Choroid plexus epithelial cell (primary cell): ENCODE results near the gene MAPKBP1.

Experiments
- DNase-seq: peaks from one replicate; pipeline ENCODE4 v3.0.0-alpha.2; 2010; ENCODE audit warnings: low read depth
- H3K4me3 ChIP-seq: 2 replicates; pipeline ENCODE4 v1.5.1; 2011; ENCODE audit warnings: low read depth, mild to moderate bottlenecking, control low read depth, low read length, moderate library complexity
- TF ChIP-seq, protein P1 (sequence below): conservative IDR thresholded peaks from 2 replicates; pipeline ENCODE4 v1.5.1; 2011; ENCODE audit warnings: low read depth, mild to moderate bottlenecking, control low read depth, inconsistent platforms, low read length, moderate library complexity

Gene MAPKBP1

GRCh38 chr15:41788262-41788661 lies 14.0 kb downstream of the MAPKBP1 start:
- no peak overlapping the region for H3K4me3 ChIP-seq
- no peak for DNase-seq
- TF ChIP-seq, protein P1, sequence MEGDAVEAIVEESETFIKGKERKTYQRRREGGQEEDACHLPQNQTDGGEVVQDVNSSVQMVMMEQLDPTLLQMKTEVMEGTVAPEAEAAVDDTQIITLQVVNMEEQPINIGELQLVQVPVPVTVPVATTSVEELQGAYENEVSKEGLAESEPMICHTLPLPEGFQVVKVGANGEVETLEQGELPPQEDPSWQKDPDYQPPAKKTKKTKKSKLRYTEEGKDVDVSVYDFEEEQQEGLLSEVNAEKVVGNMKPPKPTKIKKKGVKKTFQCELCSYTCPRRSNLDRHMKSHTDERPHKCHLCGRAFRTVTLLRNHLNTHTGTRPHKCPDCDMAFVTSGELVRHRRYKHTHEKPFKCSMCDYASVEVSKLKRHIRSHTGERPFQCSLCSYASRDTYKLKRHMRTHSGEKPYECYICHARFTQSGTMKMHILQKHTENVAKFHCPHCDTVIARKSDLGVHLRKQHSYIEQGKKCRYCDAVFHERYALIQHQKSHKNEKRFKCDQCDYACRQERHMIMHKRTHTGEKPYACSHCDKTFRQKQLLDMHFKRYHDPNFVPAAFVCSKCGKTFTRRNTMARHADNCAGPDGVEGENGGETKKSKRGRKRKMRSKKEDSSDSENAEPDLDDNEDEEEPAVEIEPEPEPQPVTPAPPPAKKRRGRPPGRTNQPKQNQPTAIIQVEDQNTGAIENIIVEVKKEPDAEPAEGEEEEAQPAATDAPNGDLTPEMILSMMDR: no peak

DNA sequence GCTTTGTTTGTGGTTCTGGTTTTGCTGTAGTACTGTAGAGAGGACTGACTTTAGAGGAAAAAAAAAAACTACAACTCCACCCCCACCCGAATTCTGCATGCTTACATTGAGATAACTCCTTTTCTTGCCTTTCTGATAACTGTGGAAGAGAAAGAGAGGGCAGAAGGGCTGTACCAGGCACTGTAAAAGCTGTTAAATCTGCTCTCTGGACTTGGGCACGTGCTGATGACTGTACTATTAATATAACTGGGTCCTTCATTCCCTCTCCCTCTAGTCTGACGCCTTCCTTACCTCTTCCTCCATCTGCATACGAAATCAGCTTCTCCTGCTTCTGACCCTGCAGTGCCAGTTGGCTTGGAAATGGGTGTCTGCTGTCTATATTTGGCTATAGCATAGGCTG lies 15.0 kb downstream of the MAPKBP1 start:
- no peak for DNase-seq
- H3K4me3 ChIP-seq: no peak overlapping the region
- TF ChIP-seq, protein P1: no peak

DNA sequence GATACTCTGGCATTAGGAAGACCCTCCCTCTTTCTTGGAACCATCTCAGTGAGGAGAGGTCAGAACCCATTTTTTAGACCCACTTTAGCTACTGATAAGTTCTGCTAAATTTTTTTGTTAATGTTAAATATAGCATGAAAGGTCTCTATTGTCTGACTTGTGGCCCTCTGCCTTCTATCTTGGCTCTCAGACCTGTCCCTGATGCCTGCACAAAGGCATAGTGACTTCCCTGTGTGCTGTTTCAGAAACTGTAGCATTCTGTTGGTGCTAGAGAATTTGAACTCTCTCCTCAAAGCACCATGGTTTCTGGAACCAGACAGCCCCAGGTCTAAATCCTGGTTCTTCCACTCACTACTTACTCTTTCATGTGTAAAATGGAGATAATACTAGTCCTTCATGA lies 15.4 kb downstream of the MAPKBP1 start:
- no peak overlapping the region for H3K4me3 ChIP-seq
- DNase-seq: no peak
- TF ChIP-seq, protein P1: no peak

DNA sequence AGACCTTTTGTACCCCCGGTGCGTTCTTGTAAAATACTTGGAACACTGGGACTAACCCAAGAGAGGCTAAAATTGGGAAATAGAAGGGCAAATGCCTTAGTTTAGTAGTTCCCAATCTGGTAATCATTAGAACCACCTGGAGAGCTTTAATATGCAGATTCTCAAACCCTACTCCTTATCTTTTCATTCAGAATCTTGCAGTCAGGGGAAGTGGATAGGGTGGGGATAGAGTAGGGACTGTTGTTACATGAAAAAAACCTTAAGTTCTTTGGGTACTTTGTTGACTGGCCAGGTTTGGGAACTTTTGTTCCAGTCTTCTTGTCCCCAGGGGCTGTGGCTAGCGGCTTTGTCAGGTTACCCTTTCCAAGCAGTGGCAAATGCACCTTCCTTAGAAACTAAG lies 15.9 kb downstream of the MAPKBP1 start:
- H3K4me3 ChIP-seq: no peak overlapping the region
- TF ChIP-seq, protein P1: no peak
- no peak for DNase-seq

GRCh38 chr15:41790756-41791546 lies 16.7 kb downstream of the MAPKBP1 start:
- DNase-seq: peak; percentile 82
- TF ChIP-seq, protein P1: no peak
- no peak overlapping the region for H3K4me3 ChIP-seq

- TF ChIP-seq, protein P1: no peak
- DNase-seq: no peak
Measured at GRCh38 chr15:41791547-41791937, 17.3 kb downstream of the MAPKBP1 start.

DNA sequence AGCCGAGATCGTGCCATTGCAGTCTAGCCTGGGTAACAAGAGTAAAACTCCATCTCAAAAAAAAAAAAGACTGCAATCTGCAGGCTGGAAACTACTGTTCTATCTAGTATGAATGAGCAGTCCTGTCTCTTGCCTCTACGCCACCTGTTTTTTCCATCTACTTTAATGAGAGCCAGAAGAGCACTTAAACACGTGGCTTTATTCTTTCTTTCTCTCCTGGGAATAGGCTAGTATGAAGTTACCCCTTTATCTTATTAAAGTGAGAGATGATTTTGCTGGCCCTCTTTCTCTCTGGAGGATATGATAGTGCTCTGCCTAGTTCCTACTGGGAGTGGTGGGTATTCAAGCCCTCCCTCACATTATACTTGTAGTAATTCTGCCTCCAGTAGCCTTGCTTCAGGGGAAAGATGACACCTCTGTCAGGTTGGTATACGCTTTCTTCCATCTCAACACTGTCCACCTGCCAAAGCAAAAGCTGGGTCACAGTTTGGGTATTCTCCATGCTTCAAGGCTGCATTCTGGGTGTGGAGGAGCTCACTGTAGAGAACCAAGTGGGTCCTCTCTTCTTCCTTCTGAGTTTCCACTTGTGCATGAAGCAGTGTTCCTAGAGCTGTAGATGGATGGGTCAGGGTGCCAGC lies 17.8 kb downstream of the MAPKBP1 start:
- no peak overlapping the region for H3K4me3 ChIP-seq

More at GRCh38 chr15:41791547-41791937, 17.3 kb downstream of the MAPKBP1 start:
- H3K4me3 ChIP-seq: no peak overlapping the region

More for the DNA sequence above, 17.8 kb downstream of the MAPKBP1 start:
- DNase-seq: no peak
- TF ChIP-seq, protein P1: no peak
